Immature natural killer cell (primary cell): ENCODE data around the gene PPTC7. TPM values are rescaled to one million over a fixed set of nuclear protein-coding genes. Genes with fewer than 3 reads are reported as not detected.
"Not testable (repeated sequence)": the region's sequence is repeated elsewhere in the genome, so short reads cannot be mapped to it uniquely, and the experiment has no call there.

Experiments used
- DNase-seq, 3 donors: peaks; one replicate each; pipeline ENCODE4 v3.0.0; 2022; ENCODE audit warnings: mixed read lengths in 1 of 3
- H3K27ac Mint-ChIP-seq, 6 donors: one replicate each; pipeline ENCODE4 v1.8.0; 2020; ENCODE audit warnings: mixed read lengths in 6 of 6, mild to moderate bottlenecking in 5 of 6, inconsistent platforms in 4 of 6, moderate library complexity in 3 of 6
- H3K27me3 Mint-ChIP-seq, 3 donors: one replicate each; pipeline ENCODE4 v1.8.0; 2020 to 2021; ENCODE audit warnings: low read depth in 3 of 3, mild to moderate bottlenecking in 3 of 3, mixed read lengths in 3 of 3, moderate library complexity in 3 of 3, inconsistent platforms in 1 of 3
- H3K36me3 Mint-ChIP-seq, 3 donors: one replicate each; pipeline ENCODE4 v1.8.0; 2020; ENCODE audit warnings: mixed read lengths in 3 of 3, inconsistent platforms in 2 of 3, mild to moderate bottlenecking in 2 of 3
- H3K4me1 Mint-ChIP-seq, 2 donors: one replicate each; pipeline ENCODE4 v1.8.0; 2020; ENCODE audit warnings: inconsistent platforms in 2 of 2, mild to moderate bottlenecking in 2 of 2, mixed read lengths in 2 of 2, moderate library complexity in 1 of 2
- H3K4me3 Mint-ChIP-seq, 5 donors: one replicate each; pipeline ENCODE4 v1.8.0; 2020; ENCODE audit warnings: mild to moderate bottlenecking in 5 of 5, mixed read lengths in 5 of 5, inconsistent platforms in 3 of 5, moderate library complexity in 3 of 5
- H3K9me3 Mint-ChIP-seq, 6 donors: one replicate each; pipeline ENCODE4 v1.8.0; 2020; ENCODE audit warnings: mild to moderate bottlenecking in 6 of 6, mixed read lengths in 6 of 6, inconsistent platforms in 4 of 6, moderate library complexity in 3 of 6
- polyA plus RNA-seq, 3 donors: library from polyadenylated mRNA; unstranded; fragments of 300-500 nt; fragmentation: Illumina TruSeq; gene quantifications; one replicate each; pipeline ENCODE4 v1.2.3, GENCODE V29; 2021

PPTC7 gene
- polyA plus RNA-seq, 3 donors from 2014 or later: 7.8 to 11.5 (median 9.3) TPM

GRCh38 chr12:110578694-110579534, 4.2 kb downstream of the PPTC7 start:
- Mint-ChIP-seq H3K9me3 (no peaks in the 10 kb centered on the region), H3K4me1 (peaks cover 74 to 91% of the 10 kb centered on the region in 2 donors), H3K4me3 (peak overlapping the region; percentile 47 to 90 (median 66)), H3K36me3 (no peaks in the 10 kb centered on the region), H3K27me3 (peaks cover 0 to 3% (median 2%) of the 10 kb centered on the region in 3 donors), H3K27ac (peak overlapping the region; percentile 87 to 92 (median 90))
- no peak for DNase-seq

DNA sequence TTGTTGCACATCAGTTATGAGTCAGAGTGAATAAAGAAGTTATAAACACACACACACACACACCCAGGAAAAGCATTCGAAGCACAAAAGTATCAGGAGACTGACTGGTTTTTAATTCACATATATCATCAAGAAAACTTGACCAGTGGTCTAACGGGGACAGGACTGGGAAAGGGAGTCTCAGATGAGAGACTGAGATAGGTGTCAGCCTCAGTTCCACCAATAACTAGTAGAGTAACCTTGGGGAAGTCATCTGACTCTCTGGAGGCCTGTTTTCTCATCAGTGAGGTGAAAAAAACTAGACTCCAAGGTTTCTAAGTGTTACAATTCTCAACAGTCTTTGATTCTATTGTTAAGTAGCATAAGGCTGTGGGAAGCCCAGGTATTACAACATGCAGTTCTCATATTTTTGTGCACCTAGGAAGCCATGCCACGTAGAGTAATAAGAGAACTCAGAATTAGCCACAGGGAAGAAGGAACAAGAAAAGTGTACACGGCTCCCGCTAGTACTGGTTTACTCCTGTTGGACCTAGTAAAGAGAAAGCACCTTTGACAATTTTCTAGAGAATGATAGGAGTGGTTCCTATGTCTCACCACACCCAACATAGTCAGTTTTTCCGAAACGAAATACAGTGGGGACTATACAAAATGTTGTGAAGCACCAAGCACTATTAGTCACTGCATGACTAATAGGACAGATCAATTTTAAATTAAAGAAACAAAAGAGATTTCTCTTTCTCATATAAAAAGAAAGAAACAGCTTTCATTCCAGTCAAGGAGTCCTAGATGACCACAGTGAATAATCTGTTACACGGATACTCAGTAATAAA, 5.0 kb downstream of the PPTC7 start:
- Mint-ChIP-seq H3K36me3 (no peaks in the 10 kb centered on the region), H3K27me3 (peaks cover 0 to 3% (median 2%) of the 10 kb centered on the region in 3 donors), H3K4me1 (peaks cover 72 to 88% of the 10 kb centered on the region in 2 donors), H3K27ac (peak overlapping the region; percentile 87 to 92 (median 90)), H3K4me3 (peak overlapping the region; percentile 47 to 90 (median 66)), H3K9me3 (no peaks in the 10 kb centered on the region)
- DNase-seq: peak; percentile 43 to 45 (median 45)

DNA sequence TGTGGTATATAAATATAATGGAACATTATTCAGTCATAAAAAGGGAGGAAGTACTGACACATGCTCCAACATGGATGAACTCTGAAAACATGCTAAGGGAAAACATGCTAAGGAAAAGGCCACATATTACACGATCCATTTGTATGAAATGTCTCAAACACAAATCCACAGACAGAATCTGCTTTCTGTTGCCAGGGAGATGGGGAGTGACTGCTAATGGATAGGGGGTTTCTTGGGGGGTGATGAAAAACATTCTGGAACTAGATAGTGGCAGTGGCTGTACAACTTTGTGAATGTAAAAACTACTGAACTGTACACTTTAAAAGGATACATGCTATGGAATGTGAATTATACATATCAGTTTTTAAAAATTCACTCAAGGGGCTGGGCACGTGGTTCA, 6.6 kb downstream of the PPTC7 start:
- Mint-ChIP-seq H3K36me3 (peaks cover 4 to 9% (median 4%) of the 10 kb centered on the region in 3 donors), H3K9me3 (peaks cover 0 to 7% (median 5%) of the 10 kb centered on the region in 6 donors), H3K4me3 (peak overlapping the region; percentile 44 to 69 (median 55)), H3K4me1 (peaks cover 71 to 94% of the 10 kb centered on the region in 2 donors), H3K27me3 (peaks cover 0 to 3% (median 0%) of the 10 kb centered on the region in 3 donors), H3K27ac (peak overlapping the region; percentile 68 to 90 (median 79))
- DNase-seq: no peak

DNA sequence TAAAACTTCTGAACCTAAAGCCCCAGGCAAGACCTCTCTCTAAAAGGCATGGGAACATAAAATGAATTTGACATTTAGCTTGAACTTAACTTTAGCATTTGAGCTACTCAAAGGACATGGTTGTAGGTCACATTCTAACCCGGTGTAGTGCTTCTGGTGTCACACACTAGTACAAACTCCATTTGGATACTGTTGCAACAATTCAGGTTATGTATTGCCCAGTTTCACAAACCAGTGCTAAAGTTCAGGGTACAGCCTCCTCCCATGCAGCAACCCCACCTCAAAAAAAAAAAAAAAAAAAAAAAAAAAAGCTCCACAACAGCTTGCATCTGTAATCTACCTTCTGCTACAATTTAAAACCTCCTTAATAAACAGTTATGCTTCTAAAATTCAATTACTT, 7.8 kb downstream of the PPTC7 start:
- H3K4me3 Mint-ChIP-seq: peak overlapping the region in 2 of 5 donors; percentile 3 to 33

GRCh38 chr12:110574717-110575230, 8.3 kb downstream of the PPTC7 start:
- not testable (repeated sequence) for H3K27ac Mint-ChIP-seq, H3K4me3 Mint-ChIP-seq, DNase-seq, H3K27me3 Mint-ChIP-seq
- Mint-ChIP-seq H3K36me3 (peaks cover 7 to 13% (median 7%) of the 10 kb centered on the region in 3 donors), H3K9me3 (peaks cover 1 to 14% (median 11%) of the 10 kb centered on the region in 6 donors), H3K4me1 (peaks cover 55 to 81% of the 10 kb centered on the region in 2 donors)

More for the DNA sequence above, 7.8 kb downstream of the PPTC7 start:
- Mint-ChIP-seq H3K27me3 (peaks cover 0 to 3% (median 0%) of the 10 kb centered on the region in 3 donors), H3K36me3 (peaks cover 5 to 11% (median 6%) of the 10 kb centered on the region in 3 donors), H3K27ac (peak overlapping the region in 5 of 6 donors; percentile 21 to 85 (median 68)), H3K9me3 (peaks cover 0 to 13% (median 9%) of the 10 kb centered on the region in 6 donors), H3K4me1 (peaks cover 59 to 83% of the 10 kb centered on the region in 2 donors)
- no peak for DNase-seq

DNA sequence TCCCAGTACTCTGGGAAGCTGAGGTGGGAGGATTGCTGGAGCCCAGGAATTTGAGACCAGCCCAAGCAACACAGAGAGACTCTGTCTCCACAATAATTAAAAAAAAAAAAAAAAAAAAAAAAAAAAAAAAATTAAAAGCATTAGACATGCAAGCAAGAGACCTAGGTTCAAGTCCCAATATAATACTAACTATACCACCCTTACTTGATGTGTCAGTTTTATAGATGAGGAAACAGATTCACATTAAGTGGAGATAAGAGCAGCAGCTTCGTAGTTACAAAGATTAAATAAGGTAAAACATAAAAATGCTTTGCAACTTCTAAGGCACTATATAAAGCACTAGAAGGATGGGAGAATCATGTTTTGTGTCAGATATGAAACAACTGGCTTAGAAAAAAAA, 9.1 kb downstream of the PPTC7 start:
- Mint-ChIP-seq H3K4me1 (peaks cover 54 to 80% of the 10 kb centered on the region in 2 donors), H3K4me3 (no peak overlapping the region), H3K9me3 (peaks cover 5 to 18% (median 15%) of the 10 kb centered on the region in 6 donors), H3K36me3 (peaks cover 10 to 18% (median 12%) of the 10 kb centered on the region in 3 donors), H3K27ac (no peak overlapping the region), H3K27me3 (peaks cover 0 to 3% (median 0%) of the 10 kb centered on the region in 3 donors)
- no peak for DNase-seq

GRCh38 chr12:110570798-110571197, 12.3 kb downstream of the PPTC7 start:
- H3K27me3 Mint-ChIP-seq, H3K27ac Mint-ChIP-seq: not testable (repeated sequence)
- H3K4me1 Mint-ChIP-seq: peaks cover 49 to 77% of the 10 kb centered on the region in 2 donors

DNA sequence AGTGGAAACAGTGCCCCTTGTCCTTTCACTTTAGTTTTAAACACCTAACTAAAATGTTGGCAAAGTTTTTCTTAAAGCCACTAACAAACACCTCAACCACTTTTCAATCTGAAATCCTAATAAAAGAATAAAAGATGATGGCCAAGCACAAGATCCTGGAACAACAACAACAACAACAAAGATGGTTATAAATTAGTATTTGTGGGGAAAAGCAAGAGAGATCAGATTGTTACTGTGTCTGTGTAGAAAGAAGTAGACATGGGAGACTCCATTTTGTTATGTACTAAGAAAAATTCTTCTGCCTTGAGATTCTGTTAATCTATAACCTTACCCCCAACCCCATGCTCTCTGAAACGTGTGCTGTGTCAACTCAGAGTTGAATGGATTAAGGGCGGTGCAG, 13.3 kb downstream of the PPTC7 start:
- H3K27me3 Mint-ChIP-seq, H3K4me3 Mint-ChIP-seq, DNase-seq: not testable (repeated sequence)
- Mint-ChIP-seq H3K36me3 (peaks cover 10 to 18% (median 12%) of the 10 kb centered on the region in 3 donors), H3K27ac (peak overlapping the region in 3 of 6 donors; percentile 8 to 73 (median 62)), H3K9me3 (peaks cover 5 to 18% (median 15%) of the 10 kb centered on the region in 6 donors), H3K4me1 (peaks cover 43 to 75% of the 10 kb centered on the region in 2 donors)

More at GRCh38 chr12:110570798-110571197, 12.3 kb downstream of the PPTC7 start:
- H3K9me3 Mint-ChIP-seq: peaks cover 5 to 18% (median 15%) of the 10 kb centered on the region in 6 donors
- peaks cover 10 to 18% (median 12%) of the 10 kb centered on the region in 3 donors for H3K36me3 Mint-ChIP-seq
- DNase-seq, H3K4me3 Mint-ChIP-seq: not testable (repeated sequence)

DNA sequence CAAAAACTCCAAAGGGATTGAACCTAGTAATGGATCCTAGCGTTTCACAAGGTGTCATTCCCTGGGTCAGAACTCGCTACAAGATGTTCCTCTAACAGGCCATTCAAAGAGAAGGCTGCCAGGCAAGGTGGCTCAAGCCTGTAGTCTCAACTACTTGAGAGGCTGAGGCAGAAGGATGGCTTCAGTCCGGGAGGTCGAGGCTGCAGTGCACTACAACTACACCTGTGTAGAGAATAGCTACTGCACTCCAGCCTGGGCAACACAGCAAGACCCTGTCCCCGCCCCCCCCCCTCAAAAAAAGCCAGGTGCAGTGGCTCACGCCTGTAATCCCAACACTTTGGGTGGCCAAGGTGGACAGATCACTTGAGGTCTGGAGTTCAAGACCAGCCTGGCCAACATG, 14.4 kb downstream of the PPTC7 start:
- Mint-ChIP-seq H3K4me3 (no peak overlapping the region), H3K27ac (no peak overlapping the region), H3K27me3 (no peaks in the 10 kb centered on the region), H3K36me3 (peaks cover 10 to 18% (median 12%) of the 10 kb centered on the region in 3 donors), H3K4me1 (peaks cover 48 to 74% of the 10 kb centered on the region in 2 donors), H3K9me3 (peaks cover 5 to 18% (median 15%) of the 10 kb centered on the region in 6 donors)
- no peak for DNase-seq

DNA sequence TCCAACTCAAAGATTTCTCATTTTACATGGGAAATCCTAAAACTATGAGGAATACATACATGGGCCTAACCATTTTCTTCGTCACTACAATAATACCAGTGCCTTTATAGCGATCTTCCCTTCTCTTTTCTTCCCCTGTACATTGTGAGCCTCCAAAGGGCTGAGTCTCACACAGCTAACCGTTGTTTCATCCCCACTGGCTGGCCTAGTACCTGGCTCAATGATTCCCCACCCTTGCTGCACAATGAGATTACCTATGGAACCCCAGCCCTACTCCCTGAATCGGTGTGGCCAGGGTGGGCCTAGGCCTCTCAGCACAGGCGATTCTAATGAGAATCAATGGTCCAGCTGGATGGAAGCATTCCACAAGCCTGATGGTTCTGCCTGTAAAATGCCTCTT, 16.1 kb downstream of the PPTC7 start:
- Mint-ChIP-seq H3K4me1 (peaks cover 56 to 78% of the 10 kb centered on the region in 2 donors), H3K27me3 (peaks cover 3 to 4% (median 4%) of the 10 kb centered on the region in 3 donors), H3K9me3 (peaks cover 5 to 17% (median 15%) of the 10 kb centered on the region in 6 donors), H3K36me3 (peaks cover 10 to 14% (median 12%) of the 10 kb centered on the region in 3 donors), H3K4me3 (no peak overlapping the region), H3K27ac (peak overlapping the region in 4 of 6 donors; percentile 21 to 65 (median 37))
- no peak for DNase-seq

- H3K4me3 Mint-ChIP-seq: no peak overlapping the region
- peaks cover 5 to 9% (median 8%) of the 10 kb centered on the region in 6 donors for H3K9me3 Mint-ChIP-seq
- peaks cover 61 to 80% of the 10 kb centered on the region in 2 donors for H3K4me1 Mint-ChIP-seq
- DNase-seq: no peak
- peak overlapping the region; percentile 21 to 45 (median 34) for H3K27ac Mint-ChIP-seq
- peaks cover 4 to 7% (median 7%) of the 10 kb centered on the region in 3 donors for H3K36me3 Mint-ChIP-seq
- H3K27me3 Mint-ChIP-seq: peaks cover 3 to 4% (median 4%) of the 10 kb centered on the region in 3 donors
Observed at GRCh38 chr12:110565894-110566871, 16.9 kb downstream of the PPTC7 start.

DNA sequence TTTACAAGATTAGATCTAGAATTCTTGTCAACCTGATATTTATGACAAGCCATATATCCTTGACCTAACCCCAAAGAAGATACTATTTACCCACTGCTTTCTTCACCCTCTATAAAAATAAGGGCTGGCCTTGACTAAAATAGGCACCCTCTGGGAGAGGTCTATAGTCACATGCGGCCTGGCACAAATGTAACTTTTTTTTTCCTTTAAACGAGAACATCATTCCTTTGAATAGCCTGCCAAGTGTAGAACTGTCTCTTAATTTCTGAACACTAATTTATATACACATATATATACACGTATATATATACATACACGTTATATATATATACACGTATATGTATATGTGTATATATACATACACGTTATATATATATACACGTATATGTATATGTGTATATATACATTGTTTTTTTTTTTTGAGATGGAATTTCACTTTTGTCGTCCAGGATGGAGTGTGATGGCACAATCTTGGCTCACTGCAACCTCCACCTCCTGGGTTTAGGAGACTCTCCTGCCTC, 18.6 kb downstream of the PPTC7 start:
- Mint-ChIP-seq H3K27ac (peak overlapping the region in 4 of 6 donors; percentile 38 to 87 (median 76)), H3K4me3 (no peak overlapping the region), H3K27me3 (peaks cover 3 to 4% (median 4%) of the 10 kb centered on the region in 3 donors)

More for the DNA sequence above, 18.6 kb downstream of the PPTC7 start:
- Mint-ChIP-seq H3K9me3 (peaks cover 1 to 4% (median 2%) of the 10 kb centered on the region in 6 donors), H3K4me1 (peaks cover 69 to 87% of the 10 kb centered on the region in 2 donors), H3K36me3 (peaks cover 0 to 3% (median 2%) of the 10 kb centered on the region in 3 donors)
- DNase-seq: no peak
